ENCODE results near the gene RXYLT1. TPM values are rescaled to one million over a fixed set of nuclear protein-coding genes. Genes with fewer than 3 reads are reported as not detected.

Gene RXYLT1
- polyA plus RNA-seq, 1 donor (not counting 4 experiments of a cell fraction or from before 2014, with no cell fraction given): 17.0 TPM

GRCh38 chr12:63809566-63809965, 29.9 kb downstream of the RXYLT1 start:
- no peaks in the 10 kb centered on the region for H3K9me1 ChIP-seq (ENCODE audit: control insufficient read depth, extremely low read depth, insufficient read depth, low read length)
- dilution Hi-C loops (cut with MboI; ENCODE audit: extremely low pct_ligation_motif_present, low sequenced_read_pairs): no loop called here
- TF ChIP-seq EZH2 (IDR thresholded peaks at IDR 0.05; ENCODE audit: low read length) (no peak), CTCF (optimal IDR thresholded peaks at IDR 0.05 in 1 of 3, IDR thresholded peaks at IDR 0.05 in 1 of 3, conservative IDR thresholded peaks at IDR 0.05 in 1 of 3; ENCODE audit: extremely low read depth in 1 of 3, insufficient read depth in 2 of 3, low read length in 3 of 3) (no peak)
- peaks cover 2 to 5% of the 10 kb centered on the region in 2 experiments for H3K36me3 ChIP-seq (ENCODE audit: control insufficient read depth in 2 of 2, extremely low read depth in 1 of 2, insufficient read depth in 2 of 2, low read length in 2 of 2)
- no peak overlapping the region for H3K4me2 ChIP-seq (ENCODE audit: control insufficient read depth, extremely low read depth, insufficient read depth, low read depth, low read length)
- no peak overlapping the region for H3K4me3 ChIP-seq (ENCODE audit: control insufficient read depth in 2 of 3, extremely low read depth in 1 of 3, insufficient read depth in 2 of 3, low read depth in 1 of 3, low read length in 3 of 3)
- H3K9me3 ChIP-seq (ENCODE audit: control insufficient read depth, low read depth, low read length): no peaks in the 10 kb centered on the region
- no peaks in the 10 kb centered on the region for H3K27me3 ChIP-seq (ENCODE audit: control insufficient read depth, extremely low read depth, insufficient read depth, low read length)
- no peak overlapping the region for H3K9ac ChIP-seq (ENCODE audit: control insufficient read depth, extremely low read depth, insufficient read depth, low read length)
- no peak for DNase-seq (ENCODE audit: low read depth, low spot score)
- H3K4me1 ChIP-seq (ENCODE audit: control insufficient read depth, extremely low read depth, insufficient read depth, low read length): no peaks in the 10 kb centered on the region
- FAIRE-seq: no peak
- H4K20me1 ChIP-seq (ENCODE audit: control insufficient read depth, extremely low read depth, insufficient read depth, low read length): no peaks in the 10 kb centered on the region
- no peaks in the 10 kb centered on the region for H3K79me2 ChIP-seq (ENCODE audit: control insufficient read depth, insufficient read depth, low read length)
- no peak overlapping the region for H3K27ac ChIP-seq (ENCODE audit: control insufficient read depth, insufficient read depth, low read length)
- H2AFZ ChIP-seq (ENCODE audit: control insufficient read depth, low read length): no peak overlapping the region

GRCh38 chr12:63811334-63811733, 31.6 kb downstream of the RXYLT1 start:
- H3K4me2 ChIP-seq (ENCODE audit: control insufficient read depth, extremely low read depth, insufficient read depth, low read depth, low read length): no peak overlapping the region
- no peaks in the 10 kb centered on the region for H3K79me2 ChIP-seq (ENCODE audit: control insufficient read depth, insufficient read depth, low read length)
- H3K9ac ChIP-seq (ENCODE audit: control insufficient read depth, extremely low read depth, insufficient read depth, low read length): no peak overlapping the region
- no peaks in the 10 kb centered on the region for H3K27me3 ChIP-seq (ENCODE audit: control insufficient read depth, extremely low read depth, insufficient read depth, low read length)
- no peak overlapping the region for H3K27ac ChIP-seq (ENCODE audit: control insufficient read depth, insufficient read depth, low read length)
- no peak for TF ChIP-seq EZH2 (IDR thresholded peaks at IDR 0.05; ENCODE audit: low read length)
- TF ChIP-seq CTCF (optimal IDR thresholded peaks at IDR 0.05 in 1 of 3, IDR thresholded peaks at IDR 0.05 in 1 of 3, conservative IDR thresholded peaks at IDR 0.05 in 1 of 3; ENCODE audit: extremely low read depth in 1 of 3, insufficient read depth in 2 of 3, low read length in 3 of 3): no peak
- H2AFZ ChIP-seq (ENCODE audit: control insufficient read depth, low read length): no peak overlapping the region
- no peaks in the 10 kb centered on the region for H4K20me1 ChIP-seq (ENCODE audit: control insufficient read depth, extremely low read depth, insufficient read depth, low read length)
- H3K4me1 ChIP-seq (ENCODE audit: control insufficient read depth, extremely low read depth, insufficient read depth, low read length): no peaks in the 10 kb centered on the region
- H3K9me3 ChIP-seq (ENCODE audit: control insufficient read depth, low read depth, low read length): no peaks in the 10 kb centered on the region
- peaks cover 0 to 2% of the 10 kb centered on the region in 2 experiments for H3K36me3 ChIP-seq (ENCODE audit: control insufficient read depth in 2 of 2, extremely low read depth in 1 of 2, insufficient read depth in 2 of 2, low read length in 2 of 2)
- no peak overlapping the region for H3K4me3 ChIP-seq (ENCODE audit: control insufficient read depth in 2 of 3, extremely low read depth in 1 of 3, insufficient read depth in 2 of 3, low read depth in 1 of 3, low read length in 3 of 3)
- DNase-seq (ENCODE audit: low read depth, low spot score): no peak
- FAIRE-seq: no peak
- H3K9me1 ChIP-seq (ENCODE audit: control insufficient read depth, extremely low read depth, insufficient read depth, low read length): no peaks in the 10 kb centered on the region
- dilution Hi-C loops (cut with MboI; ENCODE audit: extremely low pct_ligation_motif_present, low sequenced_read_pairs): no loop called here

All from keratinocyte (primary cell).